MCF 10A (cell line): Measurements from ENCODE around the gene RETREG1. TPM values are rescaled to one million over a fixed set of nuclear protein-coding genes. Genes with fewer than 3 reads are reported as not detected.

Experiments used
- BruUV-seq: library from RNA; stranded (reverse); fragments of 400-500 nt; replicated peaks from 2 replicates; lab custom pipeline; 2021; lab: Mats Ljungman, UMichigan
- CTCF ChIA-PET: fragments of 300-600 bp; sonication (Branson Sonifier 250); formaldehyde crosslinking; extraction: SDS; loops from one replicate; lab custom pipeline; 2021; ENCODE audit warnings: antibody characterized with exemption, inconsistent platforms; lab: Yijun Ruan, JAX
- POLR2A ChIA-PET: fragments of 300-600, 350-650 bp; sonication (Branson Sonifier 250); formaldehyde crosslinking; extraction: SDS; loops from one replicate; lab custom pipeline; 2020; ENCODE audit warnings: antibody characterized with exemption, inconsistent platforms; lab: Yijun Ruan, JAX
- DNase-seq: peaks from one replicate; pipeline ENCODE4 v3.0.0-alpha.2; 2018; ENCODE audit not compliant: unreplicated experiment
- H3K27ac Mint-ChIP-seq: one replicate; pipeline ENCODE4 v1.8.0; 2022; ENCODE audit warnings: mild to moderate bottlenecking, low read depth, mixed read lengths; ENCODE audit not compliant: unreplicated experiment
- H3K27me3 Mint-ChIP-seq: one replicate; pipeline ENCODE4 v1.8.0; 2022; ENCODE audit warnings: mixed read lengths; ENCODE audit not compliant: insufficient read depth, unreplicated experiment
- H3K36me3 Mint-ChIP-seq: one replicate; pipeline ENCODE4 v1.8.0; 2022; ENCODE audit warnings: mild to moderate bottlenecking, moderate library complexity, mixed read lengths; ENCODE audit not compliant: insufficient read depth, unreplicated experiment
- H3K4me1 Mint-ChIP-seq: one replicate; pipeline ENCODE4 v1.8.0; 2022; ENCODE audit warnings: mixed read lengths; ENCODE audit not compliant: insufficient read depth, unreplicated experiment
- H3K4me3 Mint-ChIP-seq: one replicate; pipeline ENCODE4 v1.8.0; 2022; ENCODE audit warnings: mild to moderate bottlenecking, moderate library complexity, mixed read lengths; ENCODE audit not compliant: unreplicated experiment
- H3K9me3 Mint-ChIP-seq: one replicate; pipeline ENCODE4 v1.8.0; 2022; ENCODE audit warnings: mixed read lengths; ENCODE audit not compliant: unreplicated experiment
- CTCF ChIP-seq: fragments of 200-600 bp; IDR thresholded peaks from one replicate; pipeline ENCODE4 v1.8.0; 2022; ENCODE audit warnings: antibody characterized with exemption, mild to moderate bottlenecking; ENCODE audit not compliant: unreplicated experiment
- intact Hi-C: fragments of 100-400 bp; cut with micrococcal nuclease; formaldehyde crosslinking; loops from 2 replicates; pipeline ENCODE4 v1.14.1; 2022
- total RNA-seq: library from RNA; stranded (reverse); gene quantifications from 2 replicates; pipeline ENCODE4 v1.2.3, GENCODE V29; 2022

RETREG1 gene
- total RNA-seq, 1 experiment from 2014 or later = 4.9 TPM

DNA sequence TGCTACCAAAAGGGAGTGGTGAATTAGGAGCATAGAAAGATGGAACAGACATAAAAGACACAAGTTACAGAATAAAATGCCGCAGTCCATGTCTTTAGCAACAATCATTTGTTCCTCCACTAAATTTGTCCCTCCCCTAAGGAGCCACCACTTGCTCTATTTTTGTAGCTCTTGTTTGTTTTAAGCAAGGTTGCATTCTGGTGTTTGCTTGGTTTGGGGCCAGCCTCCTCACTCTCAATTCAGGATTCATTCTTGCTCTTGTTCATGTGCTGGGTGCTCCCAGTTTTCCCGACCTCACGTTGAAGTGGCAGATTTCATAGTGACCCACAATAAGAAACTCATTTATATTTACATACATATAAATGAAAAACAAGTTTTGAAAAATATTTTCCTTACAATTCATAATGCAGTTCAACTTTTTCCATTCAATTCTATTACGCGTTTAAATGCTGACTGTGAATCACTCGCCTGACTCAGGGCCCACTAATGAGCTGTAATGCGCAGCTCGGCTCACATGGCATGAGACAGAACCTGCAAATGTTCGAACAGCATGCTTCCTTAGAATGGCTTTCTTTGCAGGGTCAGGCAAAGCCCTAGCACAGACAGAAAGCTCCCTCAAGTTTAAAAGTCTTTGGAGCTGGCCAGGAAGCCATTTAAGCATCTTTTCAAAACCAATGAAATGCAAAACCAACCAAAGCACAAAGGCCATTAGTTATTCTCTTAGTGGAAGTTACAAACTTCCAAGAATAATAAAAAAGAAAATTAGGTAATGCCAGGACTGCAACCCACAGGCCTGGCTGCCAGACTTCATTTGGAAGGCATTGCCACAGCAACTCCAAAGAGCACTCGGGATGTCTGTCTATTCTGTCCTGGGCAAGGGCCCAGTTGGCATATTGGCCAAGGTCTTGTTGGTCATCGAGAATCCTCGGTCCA is 41.7 kb downstream of the RETREG1 start:
- ChIA-PET CTCF (interaction anchor here (0.5 to 1.7 kb wide), 8 partner anchors 9 to 88 kb away, joined by 3 to 4 read pairs (median 3); no protein-coding TSS in a partner anchor), POLR2A (interaction anchor here (0.7 to 2.2 kb wide), 16 partner anchors 9 to 662 kb away, joined by 3 to 7 read pairs (median 4); partner anchors contain the start of gene RETREG1)
- H3K9me3 Mint-ChIP-seq = no peaks in the 10 kb centered on the region
- DNase-seq = peak; percentile 73
- H3K4me1 Mint-ChIP-seq = peaks cover 15% of the 10 kb centered on the region
- TF ChIP-seq CTCF = no peak
- intact Hi-C loops = no loop called here
- H3K36me3 Mint-ChIP-seq = no peaks in the 10 kb centered on the region
- H3K27me3 Mint-ChIP-seq = no peaks in the 10 kb centered on the region
- no TSS peak for BruUV-seq
- peak overlapping the region; percentile 72 for H3K27ac Mint-ChIP-seq
- no peak overlapping the region for H3K4me3 Mint-ChIP-seq

- TF ChIP-seq CTCF = no peak
- intact Hi-C loops = no loop called here
- DNase-seq = no peak
- no TSS peak for BruUV-seq
- ChIA-PET POLR2A (no interaction called here), CTCF (interaction anchor here (0.6 kb wide), 2 partner anchors 38 to 617 kb away, joined by 3 read pairs; no protein-coding TSS in a partner anchor)
- Mint-ChIP-seq H3K4me1 (peaks cover 27% of the 10 kb centered on the region), H3K27ac (no peak overlapping the region), H3K27me3 (no peaks in the 10 kb centered on the region), H3K9me3 (no peaks in the 10 kb centered on the region), H3K36me3 (no peaks in the 10 kb centered on the region), H3K4me3 (no peak overlapping the region)
These were observed 43.4 kb downstream of the RETREG1 start for GRCh38 chr5:16573401-16573800.

DNA sequence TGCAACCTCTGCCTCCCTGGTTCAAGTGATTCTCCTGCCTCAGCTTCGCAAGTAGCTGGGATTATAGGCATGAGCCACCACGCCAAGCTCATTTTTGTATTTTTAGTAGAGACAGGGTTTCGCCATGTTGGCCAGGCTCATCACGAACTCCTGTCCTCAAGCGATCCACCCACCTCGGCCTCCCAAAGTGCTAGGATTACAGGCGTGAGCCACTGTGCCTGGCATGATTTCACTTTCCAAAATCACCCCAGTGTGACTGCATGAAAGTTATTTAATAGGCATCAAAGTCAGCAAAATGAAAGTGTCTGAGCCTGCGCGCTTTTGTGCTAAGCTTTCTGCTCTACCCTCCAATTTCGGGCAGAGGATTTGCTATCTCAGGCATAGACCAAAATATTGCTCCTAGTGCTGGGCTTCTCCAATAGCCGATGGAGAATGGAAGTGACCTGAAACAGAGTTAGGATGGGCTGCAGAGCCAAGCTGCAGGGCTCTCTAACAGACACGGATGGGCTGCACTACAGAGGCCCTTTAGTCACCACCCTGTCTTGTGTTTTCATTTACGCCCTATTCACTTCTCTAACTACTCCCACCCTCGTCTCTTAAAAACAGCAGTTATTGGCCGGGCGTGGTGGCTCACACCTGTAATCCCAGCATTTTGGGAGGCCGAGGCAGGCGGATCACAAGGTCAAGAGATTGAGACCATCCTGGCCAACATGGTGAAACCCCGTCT is 44.3 kb downstream of the RETREG1 start:
- no peaks in the 10 kb centered on the region for H3K36me3 Mint-ChIP-seq
- intact Hi-C loops = no loop called here
- H3K9me3 Mint-ChIP-seq = no peaks in the 10 kb centered on the region
- H3K27me3 Mint-ChIP-seq = no peaks in the 10 kb centered on the region
- ChIA-PET CTCF (interaction anchor here (0.6 to 0.7 kb wide), 2 partner anchors 82 to 84 kb away, joined by 3 read pairs; no protein-coding TSS in a partner anchor), POLR2A (no interaction called here)
- DNase-seq = no peak
- H3K27ac Mint-ChIP-seq = no peak overlapping the region
- BruUV-seq = no TSS peak
- peaks cover 33% of the 10 kb centered on the region for H3K4me1 Mint-ChIP-seq
- no peak overlapping the region for H3K4me3 Mint-ChIP-seq
- no peak for TF ChIP-seq CTCF

- Mint-ChIP-seq H3K36me3 (no peaks in the 10 kb centered on the region), H3K4me1 (peaks cover 33% of the 10 kb centered on the region), H3K4me3 (no peak overlapping the region), H3K9me3 (no peaks in the 10 kb centered on the region), H3K27me3 (no peaks in the 10 kb centered on the region), H3K27ac (no peak overlapping the region)
- ChIA-PET CTCF (no interaction called here), POLR2A (interaction anchor here (0.7 kb wide), 1 partner anchor 28 kb away, joined by 3 read pairs; no protein-coding TSS in a partner anchor)
- DNase-seq = no peak
- no TSS peak for BruUV-seq
- no peak for TF ChIP-seq CTCF
- intact Hi-C loops = no loop called here
These were observed 45.8 kb downstream of the RETREG1 start for GRCh38 chr5:16571016-16571415.
